ENCODE data around the gene NR2F6.
"Not testable (repeated sequence)": the region's sequence is repeated elsewhere in the genome, so short reads cannot be mapped to it uniquely, and the experiment has no call there.

NR2F6 gene

DNA sequence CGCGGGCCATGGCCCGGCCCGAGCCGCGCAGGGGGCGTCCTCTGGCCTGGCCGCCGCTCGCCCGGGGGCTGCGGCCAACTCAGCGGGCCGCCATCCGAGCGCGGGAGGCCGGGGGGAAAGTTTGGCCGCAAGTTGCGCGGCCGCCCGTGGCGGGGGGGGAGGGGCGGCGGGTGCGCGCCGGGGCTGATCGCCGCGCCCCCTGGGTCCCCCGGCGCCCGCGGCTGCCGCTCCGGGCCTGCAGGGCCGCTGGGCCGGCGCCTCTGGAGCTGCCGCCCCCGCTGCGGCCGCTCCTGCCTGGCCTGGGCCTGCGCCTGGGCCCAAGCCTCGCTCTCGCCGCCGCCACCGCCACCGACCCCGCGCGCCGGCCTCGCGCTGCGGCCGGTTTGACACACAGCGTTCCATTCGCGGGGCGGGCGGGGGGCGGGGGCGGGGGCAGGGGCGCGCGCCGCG lies at the start of gene NR2F6:
NR2F6 (minus strand) TSS at position 385 of the 450 bp plus-strand sequence. CDS start 699 bp downstream, outside the sequence.
- no peak for DNase-seq

DNA sequence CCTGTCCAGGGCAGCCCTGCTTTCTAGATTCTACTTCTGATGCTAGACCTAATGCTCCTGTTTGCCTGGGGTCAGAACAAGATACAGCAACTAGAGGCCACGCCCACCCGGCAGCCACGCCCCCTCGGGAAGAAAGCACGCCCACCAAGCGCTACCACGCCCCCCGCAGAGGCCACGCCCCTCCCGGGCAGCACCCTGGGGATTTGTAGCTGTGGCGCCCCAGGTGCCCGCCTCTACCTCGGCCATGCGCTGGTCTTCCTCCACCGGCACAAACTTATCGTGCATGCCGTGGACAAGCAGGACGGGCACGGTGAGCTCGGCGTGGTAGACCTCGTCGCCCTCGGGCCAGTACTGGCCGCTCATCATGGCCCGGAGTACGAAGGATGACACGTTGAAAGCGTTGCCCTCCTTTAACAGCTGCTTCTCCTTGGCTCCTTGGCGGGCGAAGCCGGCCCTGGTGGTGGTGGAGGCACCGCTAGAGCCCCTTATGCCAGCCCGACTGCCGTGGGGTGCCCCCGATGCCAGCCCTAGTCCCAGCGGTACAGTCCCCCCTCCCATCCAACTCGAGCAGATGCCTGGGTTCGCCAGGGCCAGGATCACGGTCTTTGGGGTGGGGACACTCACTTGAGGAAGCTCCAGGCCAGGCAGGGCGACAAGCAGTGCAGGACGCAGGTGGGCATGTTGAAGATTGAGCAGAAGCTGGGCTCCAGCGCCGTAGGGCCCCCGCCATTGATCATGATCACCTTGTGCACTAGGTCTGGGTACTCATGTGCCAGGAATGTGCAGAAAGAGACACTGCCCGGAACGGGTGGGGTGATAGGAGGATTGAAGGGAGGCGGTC lies 48.6 kb upstream of the NR2F6 start:
- no peak for DNase-seq

DNA sequence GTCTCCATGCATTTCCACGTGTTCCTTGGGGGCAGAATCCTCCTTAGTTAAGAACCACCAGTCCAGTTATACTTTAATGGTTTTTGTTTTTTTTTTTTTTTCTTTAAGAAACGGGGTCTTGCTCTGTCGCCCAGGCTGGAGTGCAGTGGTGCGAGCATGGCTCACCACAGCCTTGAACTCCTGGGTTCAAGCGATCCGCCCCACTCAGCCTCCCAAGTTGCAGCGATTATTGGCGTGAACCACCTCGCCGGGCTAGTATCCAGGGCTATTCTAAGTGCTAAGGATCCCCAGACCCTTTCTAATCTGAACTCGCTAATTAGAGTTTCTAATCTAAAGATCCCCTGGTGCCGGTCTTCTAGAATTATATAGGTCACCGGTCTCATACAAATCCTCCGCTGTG lies 47.9 kb upstream of the NR2F6 start:
- DNase-seq, result no peak

DNA sequence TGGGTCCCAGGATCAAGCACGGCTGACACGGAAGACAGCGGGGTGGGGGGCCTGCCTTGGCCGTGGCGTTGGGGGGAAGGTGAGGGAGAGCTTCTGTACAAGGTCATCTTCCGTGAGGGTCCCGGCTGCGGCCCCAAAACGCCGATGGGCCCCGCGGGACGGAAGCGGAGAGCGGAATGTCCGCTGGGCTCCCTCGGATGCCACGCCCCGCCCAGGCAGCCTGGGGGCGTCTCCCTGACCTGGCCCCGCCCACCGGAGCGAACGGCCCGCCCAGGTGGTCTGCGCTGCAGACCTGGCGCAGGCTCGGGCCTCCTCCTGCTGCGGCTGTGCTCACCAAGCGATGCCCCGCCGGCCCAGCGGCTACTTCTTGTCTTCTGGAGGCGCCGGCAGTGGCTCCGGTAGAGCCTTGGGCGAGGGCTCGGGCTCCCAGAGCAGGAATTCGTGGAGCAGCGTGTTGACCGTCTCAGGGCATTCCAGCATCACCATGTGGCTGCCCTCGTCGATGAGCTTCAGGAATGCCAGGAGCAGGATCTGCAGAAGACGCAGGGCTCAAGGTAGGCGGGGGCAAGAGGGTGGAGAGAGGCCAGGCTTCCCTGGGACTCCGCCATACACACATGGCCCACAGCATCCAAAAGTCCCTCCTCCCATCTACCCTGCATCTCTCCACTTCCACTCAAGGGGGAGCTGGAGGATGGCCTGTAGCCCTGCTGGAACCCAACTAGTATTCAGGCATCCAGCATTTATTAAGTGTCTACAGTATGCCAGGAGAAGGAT lies 46.8 kb upstream of the NR2F6 start:
- no peak for DNase-seq

DNA sequence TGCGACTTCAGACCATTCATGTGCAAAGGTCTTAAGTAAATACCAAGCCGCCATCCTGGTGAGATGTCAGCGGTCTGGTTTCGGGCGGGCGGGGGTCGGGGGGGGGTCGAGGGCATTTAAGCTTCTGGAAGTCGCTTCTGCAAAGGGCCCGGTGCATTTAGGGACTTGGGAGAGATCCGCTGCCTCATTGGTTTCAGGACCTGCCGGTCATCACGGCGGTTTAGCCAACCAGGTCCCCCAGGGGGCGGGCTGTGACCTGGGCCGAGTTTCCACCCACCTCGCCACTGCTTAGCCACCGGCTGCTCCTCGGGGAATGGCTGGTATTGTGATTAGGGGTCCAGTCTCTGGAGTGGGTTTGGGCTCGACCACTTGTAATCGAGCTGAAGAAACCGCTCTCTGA lies 43.8 kb upstream of the NR2F6 start:
- no peak for DNase-seq

DNA sequence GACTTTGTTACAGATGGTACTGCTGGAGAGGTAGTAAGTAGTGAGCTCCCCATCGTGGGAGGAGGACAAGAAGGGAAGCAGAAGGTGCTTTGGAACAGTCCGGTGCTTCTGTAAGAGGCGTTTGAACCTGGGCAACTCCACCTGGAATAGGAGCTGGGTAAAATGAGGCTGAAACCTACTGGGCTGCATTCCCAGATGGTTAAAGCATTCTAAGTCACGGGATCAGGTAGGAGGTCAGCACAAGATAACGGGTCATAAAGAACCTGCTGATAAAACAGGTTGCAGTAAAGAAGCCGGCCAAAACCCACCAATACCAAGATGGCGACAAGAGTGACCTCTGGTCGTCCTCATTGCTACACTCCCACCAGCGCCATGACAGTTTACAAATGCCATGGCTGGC lies 41.0 kb upstream of the NR2F6 start:
- no peak for DNase-seq

DNA sequence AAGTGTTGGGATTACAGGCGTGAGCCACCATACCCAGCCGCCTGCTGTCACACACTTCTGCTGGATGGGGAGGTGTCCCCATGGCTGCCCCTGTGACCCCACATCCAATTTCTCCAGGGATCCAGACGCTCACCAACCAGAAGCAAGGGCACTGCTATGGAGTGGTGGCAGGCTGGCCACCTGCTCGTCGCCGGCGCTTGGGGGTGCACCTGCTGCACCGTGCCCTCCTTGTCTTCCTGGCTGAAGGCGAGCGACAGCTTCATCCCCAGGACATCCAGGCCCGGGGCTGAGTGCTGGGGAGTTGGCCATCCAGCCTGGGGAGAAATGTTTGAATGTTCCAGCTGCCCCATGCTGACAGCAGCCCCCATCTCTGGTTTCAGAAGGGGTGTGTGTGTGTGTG lies 40.5 kb upstream of the NR2F6 start:
- no peak for DNase-seq

DNA sequence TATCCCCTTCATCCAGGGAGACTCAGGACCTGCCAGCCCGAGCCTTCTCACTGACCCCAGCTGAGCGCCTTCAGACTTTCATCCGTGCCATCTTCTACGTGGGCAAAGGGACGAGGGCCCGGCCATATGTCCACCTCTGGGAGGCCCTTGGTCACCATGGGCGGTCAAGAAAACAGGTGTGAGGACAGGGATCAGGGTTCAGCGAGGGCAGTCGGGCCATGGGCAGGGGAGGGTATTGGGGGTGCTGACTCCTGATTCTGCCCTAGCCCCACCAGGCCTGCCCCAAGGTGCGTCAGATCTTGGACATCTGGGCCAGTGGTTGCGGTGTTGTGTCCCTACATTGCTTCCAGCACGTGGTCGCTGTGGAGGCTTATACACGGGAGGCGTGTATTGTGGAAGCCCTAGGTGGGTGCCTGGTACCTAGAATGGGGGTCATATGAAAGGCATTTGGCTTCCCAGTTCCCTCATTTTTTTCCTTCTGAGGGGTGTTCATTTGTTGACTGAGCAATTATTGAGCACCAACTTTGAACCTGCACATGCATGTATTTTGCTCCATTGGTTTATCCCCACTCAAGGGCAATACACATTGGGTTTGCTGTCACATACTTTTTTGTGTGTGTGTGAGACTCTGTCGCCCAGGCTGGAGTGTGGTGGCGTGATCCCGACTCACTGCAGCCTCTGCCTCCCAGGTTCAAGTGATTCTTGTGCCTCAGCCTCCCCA lies 39.9 kb upstream of the NR2F6 start:
- DNase-seq, result no peak

DNA sequence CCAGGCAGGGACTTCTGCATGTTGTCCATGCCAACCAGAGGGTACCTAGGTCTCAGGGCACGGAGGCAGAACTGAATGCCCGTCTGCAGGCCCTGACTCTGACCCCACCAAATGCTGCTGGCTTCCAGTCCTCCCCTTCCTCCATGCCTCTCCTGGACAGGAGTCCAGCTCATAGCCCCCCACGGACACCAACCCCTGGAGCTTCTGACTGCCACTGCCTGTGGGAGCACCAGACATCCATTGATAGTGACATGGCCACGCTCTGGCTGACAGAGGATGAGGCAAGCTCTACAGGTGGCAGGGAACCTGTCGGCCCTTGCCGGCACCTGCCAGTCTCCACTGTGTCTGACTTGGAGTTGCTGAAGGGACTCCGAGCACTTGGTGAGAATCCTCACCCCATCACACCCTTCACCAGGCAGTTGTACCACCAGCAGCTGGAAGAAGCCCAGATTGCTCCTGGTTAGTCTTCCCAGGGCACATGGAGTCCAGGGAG lies 37.8 kb upstream of the NR2F6 start:
- no peak for DNase-seq

DNA sequence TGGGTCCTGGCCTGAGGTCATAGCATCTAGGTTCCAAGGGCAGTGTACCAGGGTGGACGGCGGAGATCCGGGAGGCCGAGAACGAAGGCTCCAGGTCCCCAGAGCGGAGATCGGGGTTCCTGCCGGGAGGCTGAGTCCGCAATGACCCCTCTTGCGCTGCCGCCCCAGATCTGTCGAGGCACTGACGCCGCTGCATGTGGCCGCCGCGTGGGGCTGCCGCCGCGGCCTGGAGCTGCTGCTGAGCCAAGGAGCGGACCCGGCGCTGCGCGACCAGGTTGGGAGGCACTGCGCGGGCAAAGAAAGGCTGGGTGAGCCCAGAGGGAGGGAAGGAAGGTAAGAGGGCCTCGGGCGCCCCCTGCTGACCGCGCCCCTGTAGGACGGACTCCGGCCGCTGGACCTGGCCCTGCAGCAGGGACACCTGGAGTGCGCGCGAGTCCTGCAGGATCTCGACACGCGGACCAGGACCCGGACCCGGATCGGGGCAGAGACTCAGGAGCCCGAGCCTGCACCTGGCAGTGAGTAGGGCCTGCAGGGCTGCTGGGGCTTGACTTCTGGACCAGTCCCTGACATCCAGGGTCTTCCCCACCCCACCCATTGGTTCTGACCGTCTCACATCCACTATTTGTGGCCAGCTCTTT lies 36.9 kb upstream of the NR2F6 start:
- DNase-seq, result peak; percentile 34

DNA sequence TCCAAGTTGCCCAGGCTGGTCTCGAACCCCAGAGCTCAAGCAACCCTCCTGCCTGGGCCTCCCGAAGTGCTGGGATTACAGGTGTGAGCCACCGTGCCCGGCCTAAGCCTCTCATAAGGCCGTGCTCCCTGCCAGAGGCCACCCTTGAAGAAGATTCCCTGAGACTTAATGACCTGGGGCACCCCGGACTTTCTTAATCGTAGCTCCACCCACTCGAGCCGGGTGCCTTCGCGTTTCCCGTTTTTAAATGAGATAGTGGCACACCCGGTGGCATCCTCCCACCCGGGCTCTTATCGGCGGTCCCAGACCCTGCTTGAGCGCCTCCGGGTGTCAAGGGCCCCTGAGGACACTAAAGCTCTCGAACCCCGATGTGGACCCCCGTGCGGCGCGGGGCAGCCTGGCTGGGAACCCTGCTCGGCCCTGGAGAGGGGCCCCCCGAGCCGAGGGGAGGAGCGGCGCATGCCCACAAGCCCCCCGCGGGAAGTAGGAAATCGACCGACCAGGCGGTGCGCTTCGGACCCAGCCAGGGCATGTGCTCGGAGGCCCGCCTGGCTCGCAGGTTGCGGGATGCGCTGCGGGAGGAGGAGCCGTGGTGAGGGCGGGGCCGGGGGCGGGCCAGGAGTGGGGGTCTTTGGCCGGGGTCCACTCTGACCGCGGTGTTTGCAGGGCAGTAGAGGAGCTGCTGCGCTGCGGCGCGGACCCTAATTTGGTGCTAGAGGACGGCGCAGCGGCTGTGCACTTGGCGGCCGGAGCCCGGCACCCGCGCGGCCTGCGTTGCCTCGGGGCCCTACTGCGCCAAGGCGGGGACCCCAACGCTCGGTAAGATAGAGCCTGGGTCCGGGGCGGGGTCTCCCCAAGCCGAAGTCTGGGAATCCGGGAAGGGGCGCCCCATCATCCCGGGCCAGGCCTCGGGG lies 35.9 kb upstream of the NR2F6 start, which contains the start of gene ANKLE1:
ANKLE1 (plus strand) TSS at position 511 of the 914 bp plus-strand sequence; CDS start at position 531, 20 bp downstream.
- no peak for DNase-seq

DNA sequence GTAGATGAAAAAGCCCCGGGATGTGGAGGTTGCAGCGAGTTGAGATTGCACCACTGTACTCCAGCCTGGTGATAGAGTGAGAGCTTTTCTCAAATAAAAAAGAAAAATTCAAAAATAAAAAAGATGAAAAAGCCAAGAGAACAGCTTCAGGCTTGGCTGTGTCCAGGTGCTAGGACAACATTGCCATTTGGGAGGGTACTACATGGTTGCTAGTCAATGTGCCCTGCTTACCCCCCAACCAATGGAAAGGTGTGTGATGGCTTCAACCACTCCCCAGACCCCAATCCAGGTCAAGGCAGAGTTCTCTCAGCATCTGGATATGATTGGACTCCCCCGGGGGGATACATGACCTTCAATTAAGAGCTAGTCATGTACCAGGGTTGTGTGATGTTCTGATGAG lies 33.7 kb upstream of the NR2F6 start:
- no peak for DNase-seq

DNA sequence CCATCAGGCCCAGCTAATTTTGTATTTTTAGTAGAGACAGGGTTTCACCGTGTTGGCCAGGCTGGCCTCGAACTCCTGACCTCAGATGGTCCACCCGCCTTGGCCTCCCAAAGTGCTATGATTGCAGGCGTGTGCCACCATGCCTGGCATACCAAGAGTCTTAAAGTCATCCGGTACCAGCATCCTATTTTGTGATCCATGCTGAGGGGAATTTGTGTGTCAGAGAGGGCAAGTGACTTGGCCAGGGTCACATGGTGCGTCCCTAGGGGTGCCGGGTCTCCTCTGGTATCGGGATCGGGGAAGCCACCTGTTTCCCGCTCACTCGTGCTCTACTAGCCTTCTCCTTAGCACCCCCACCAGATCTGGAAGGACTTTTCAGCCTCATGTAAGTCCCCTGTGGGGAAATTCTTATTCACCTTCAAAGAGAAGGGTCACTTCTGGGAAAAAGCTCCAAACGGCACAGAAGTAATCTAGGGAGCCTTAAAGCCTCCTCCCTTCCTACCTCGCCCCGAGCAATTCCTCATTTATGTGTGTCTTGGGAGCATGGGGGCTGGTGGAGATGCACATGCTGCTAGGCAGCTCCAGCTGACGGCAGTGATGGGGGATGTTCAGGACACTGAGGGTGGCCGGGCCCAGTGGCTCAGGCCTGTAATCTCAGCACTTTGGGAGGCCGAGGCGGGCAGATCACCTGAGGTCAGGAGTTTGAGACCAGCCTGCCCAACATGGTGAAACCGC lies 29.9 kb upstream of the NR2F6 start:
- no peak for DNase-seq

DNA sequence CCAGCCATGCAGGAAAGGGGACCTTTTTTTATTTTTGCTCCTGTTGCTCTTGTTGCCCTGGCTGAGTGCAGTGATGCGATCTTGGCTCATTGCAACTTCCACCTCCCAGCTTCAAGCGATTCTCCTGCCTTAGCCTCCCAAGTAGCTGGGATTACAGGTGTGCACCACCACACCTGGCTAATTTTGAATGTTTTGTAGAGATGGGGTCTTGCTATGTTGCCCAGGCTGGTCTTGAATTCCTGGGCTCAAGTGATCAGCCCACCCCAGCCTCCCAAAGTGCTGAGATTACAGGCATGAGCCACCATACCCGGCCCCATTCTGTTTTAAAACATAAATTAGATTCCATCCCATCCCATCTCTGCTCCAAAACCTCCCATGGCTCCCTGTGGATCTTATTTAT lies 29.2 kb upstream of the NR2F6 start:
- DNase-seq, result not testable (repeated sequence)

DNA sequence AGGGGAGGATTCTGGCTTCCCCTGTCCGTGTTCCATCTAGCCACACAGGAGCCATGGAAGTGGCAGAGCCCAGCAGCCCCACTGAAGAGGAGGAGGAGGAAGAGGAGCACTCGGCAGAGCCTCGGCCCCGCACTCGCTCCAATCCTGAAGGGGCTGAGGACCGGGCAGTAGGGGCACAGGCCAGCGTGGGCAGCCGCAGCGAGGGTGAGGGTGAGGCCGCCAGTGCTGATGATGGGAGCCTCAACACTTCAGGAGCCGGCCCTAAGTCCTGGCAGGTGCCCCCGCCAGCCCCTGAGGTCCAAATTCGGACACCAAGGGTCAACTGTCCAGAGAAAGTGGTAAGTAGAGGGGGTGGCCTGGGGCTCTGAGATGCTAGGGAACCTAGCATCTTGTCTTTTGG lies 23.0 kb upstream of the NR2F6 start:
- no peak for DNase-seq

DNA sequence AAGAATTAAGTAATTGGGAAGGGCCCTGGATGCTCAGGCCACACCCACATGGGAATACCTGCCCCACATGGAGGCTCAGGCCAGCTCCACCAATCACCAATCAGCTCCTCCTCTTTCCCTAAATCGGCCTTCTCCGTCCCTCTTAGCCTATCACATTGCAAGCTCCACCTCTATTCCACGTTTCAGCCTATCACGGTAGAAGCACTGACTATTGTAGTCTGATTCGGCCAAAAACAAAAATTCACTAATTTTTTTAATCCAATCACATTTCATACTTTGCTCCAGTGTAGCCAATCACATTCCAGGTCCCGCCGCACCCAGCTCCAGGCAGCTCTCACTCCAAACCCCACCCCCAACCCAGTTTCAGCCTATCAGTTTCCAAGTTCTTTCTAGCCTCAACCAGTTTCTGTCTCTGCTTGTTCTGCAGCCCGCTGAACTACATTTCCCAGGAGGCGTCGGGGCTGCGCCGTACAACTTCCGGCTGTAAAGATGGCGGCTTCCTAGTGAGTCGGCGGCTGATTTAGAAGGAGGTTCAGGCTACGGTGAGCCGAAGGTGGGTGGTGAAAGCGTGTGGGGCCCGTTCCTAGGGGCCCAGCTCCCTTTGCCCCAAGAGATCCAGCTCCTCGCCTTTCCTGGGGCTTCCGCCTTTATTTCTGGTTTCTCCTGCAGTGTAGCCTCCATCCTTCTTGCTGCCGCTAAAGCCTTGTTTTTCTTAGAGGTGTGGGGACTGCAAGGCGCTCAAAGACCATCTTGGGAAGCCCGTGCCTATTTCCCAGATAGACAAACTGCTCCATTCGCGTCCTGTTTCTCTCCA lies 21.5 kb upstream of the NR2F6 start, which contains the start of gene BABAM1:
BABAM1 (plus strand) TSS at position 469 of the 814 bp plus-strand sequence. CDS start 1,364 bp downstream, outside the sequence.
- peak; percentile 97 for DNase-seq

DNA sequence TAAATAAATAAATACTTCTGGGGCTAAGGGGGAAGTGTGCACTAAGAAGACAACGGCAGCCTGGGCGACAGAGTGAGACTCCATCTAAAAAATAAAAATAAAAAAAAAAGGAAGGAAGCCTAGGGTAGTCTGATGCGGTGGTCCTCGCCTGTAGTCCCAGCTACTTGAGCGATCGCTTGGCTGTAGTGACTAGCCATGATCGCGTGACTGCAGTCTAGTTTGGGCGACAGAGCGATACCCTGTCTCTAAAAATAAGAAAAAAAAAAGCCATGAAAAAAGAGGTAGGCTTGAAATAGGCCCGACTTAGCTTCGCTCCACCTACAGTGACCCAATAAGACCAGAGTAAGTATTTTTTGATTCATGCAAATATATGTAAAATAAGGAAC lies 20.9 kb upstream of the NR2F6 start:
- DNase-seq, result no peak

DNA sequence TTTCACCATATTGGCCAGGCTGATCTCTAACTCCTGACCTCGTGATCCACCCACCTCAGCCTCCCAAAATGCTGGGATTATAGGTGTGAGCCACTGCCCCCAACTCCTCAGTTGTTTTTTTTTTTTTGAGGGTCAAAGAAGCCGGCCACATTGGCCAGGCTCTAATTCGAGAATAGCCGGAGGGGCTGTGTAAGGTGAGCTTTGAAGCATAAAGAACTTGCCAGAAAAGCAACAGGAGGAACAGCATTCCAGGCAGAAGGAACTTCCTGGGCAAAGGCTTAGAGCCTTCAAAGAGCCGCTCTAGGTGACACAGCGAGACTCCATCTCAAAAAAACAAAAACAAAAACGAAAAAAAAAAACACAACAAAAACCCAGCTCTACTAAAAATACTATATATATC lies 20.3 kb upstream of the NR2F6 start:
- no peak for DNase-seq

DNA sequence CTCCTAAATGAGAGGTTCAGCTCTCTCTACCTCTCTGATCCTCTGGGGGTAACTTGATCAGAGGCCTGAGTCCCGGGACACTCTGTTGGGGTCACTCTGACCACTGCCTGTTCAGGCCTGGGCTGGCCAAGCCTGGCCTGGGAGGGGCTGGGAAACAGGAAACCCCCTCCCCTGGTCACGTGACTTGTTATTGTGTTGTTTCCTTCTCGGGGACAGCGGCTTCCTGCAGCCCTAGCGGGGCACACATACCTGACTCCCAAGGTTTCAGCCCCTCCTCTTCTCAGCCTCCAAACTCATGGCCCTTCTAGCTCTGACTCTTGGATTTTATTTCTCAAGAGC lies 18.9 kb upstream of the NR2F6 start, which contains the start of gene USHBP1:
USHBP1 (minus strand) TSS at position 105 of the 339 bp plus-strand sequence. CDS start 446 bp downstream, outside the sequence.
- no peak for DNase-seq

All from NCI-H2081 treated with DMSO at 0.1 percent for 48 hours (cell line).